ENCODE results near the gene GMPPB.

DNA sequence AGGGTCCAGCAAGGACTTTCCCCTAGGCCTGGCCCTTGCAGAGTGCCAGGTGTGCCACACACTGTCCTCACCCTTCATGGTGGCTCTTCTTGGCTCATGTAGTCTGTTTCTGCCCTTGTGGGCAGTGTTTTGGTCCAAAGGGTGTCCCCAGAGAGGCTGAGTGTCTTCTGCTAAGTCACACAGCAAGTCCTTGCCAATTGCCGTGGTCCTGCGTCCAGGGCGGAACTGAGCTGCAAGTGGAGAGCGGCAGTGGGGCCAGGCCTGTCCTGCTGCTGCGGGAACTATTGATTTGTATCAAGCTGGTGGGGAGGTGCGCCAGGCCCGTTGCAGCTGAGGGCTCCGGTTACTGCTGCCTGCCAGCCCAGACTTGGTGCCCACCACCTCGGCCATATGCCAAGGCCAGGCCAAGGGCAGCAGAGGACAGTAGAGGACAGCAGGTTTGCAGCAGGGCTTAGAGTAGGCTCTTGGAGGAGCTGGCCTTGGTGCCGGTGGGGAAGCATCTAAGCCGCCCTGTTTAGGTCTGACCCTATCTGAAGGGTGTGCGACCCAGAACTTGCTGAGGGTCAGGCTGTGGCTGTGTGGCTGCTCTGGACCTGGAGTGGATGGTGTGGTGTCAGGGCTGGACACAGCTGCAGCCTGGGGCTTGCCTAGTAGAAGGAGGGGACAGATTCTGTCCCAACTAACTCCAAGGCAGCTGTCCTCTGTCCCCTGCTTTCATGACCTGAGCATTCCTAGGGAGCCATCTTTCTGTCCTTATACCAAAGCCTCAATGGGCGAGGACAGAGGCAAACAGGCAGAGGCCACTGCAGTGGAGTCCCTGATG, 8.8 kb downstream of the GMPPB start:
- TF ChIP-seq, protein P1, sequence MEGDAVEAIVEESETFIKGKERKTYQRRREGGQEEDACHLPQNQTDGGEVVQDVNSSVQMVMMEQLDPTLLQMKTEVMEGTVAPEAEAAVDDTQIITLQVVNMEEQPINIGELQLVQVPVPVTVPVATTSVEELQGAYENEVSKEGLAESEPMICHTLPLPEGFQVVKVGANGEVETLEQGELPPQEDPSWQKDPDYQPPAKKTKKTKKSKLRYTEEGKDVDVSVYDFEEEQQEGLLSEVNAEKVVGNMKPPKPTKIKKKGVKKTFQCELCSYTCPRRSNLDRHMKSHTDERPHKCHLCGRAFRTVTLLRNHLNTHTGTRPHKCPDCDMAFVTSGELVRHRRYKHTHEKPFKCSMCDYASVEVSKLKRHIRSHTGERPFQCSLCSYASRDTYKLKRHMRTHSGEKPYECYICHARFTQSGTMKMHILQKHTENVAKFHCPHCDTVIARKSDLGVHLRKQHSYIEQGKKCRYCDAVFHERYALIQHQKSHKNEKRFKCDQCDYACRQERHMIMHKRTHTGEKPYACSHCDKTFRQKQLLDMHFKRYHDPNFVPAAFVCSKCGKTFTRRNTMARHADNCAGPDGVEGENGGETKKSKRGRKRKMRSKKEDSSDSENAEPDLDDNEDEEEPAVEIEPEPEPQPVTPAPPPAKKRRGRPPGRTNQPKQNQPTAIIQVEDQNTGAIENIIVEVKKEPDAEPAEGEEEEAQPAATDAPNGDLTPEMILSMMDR (IDR thresholded peaks at IDR 0.05; ENCODE audit: insufficient read depth, low read length): no peak
- TF ChIP-seq POLR2AphosphoS5 (IDR thresholded peaks at IDR 0.05; ENCODE audit: low read depth): no peak
- TF ChIP-seq SPI1 (IDR thresholded peaks at IDR 0.05; ENCODE audit: borderline replicate concordance, low read depth): no peak
